Endothelial cell of umbilical vein (primary cell): ENCODE data around the gene DAB1. TPM values are rescaled to one million over a fixed set of nuclear protein-coding genes. Genes with fewer than 3 reads are reported as not detected.

ENCODE experiments used
- BruUV-seq: library from RNA; stranded (reverse); fragments of 400-500 nt; replicated peaks from 2 replicates; lab custom pipeline; 2021; lab: Mats Ljungman, UMichigan
- CTCF ChIA-PET: fragments of 300-600, 350-600 bp; sonication (Branson Sonifier 250); formaldehyde crosslinking; loops from one replicate; lab custom pipeline; 2021; ENCODE audit warnings: antibody characterized with exemption, inconsistent platforms; lab: Charles Lee
- POLR2A ChIA-PET: fragments of 300-600, 350-600 bp; sonication (Branson Sonifier 250); formaldehyde crosslinking; loops from one replicate; lab custom pipeline; 2021; ENCODE audit warnings: antibody characterized with exemption, inconsistent platforms; lab: Charles Lee
- DNase-seq: peaks from one replicate; pipeline ENCODE4 v3.0.0-alpha.2; 2011; ENCODE audit warnings: low read depth, low spot score
- FAIRE-seq: peaks from 2 replicates; lab custom pipeline; 2011; peaks lifted over from hg19 to GRCh38; lab: Jason Lieb, UNC
- H2AFZ ChIP-seq: 2 replicates; pipeline ENCODE4 v1.6.0; 2012; ENCODE audit warnings: low read depth, low read length, control low read depth, inconsistent platforms
- H3K27ac ChIP-seq: 2 replicates; pipeline ENCODE4 v1.5.1; 2011; ENCODE audit warnings: low read depth, mild to moderate bottlenecking, control low read depth, low read length, moderate library complexity; ENCODE audit not compliant: insufficient read depth
- H3K27me3 ChIP-seq, 2 experiments: 2 replicates each; pipeline versions ENCODE4 v1.6.0 to v1.6.1; 2011; ENCODE audit warnings: low read length in 2 of 2, mixed read lengths in 1 of 2; ENCODE audit not compliant: control insufficient read depth in 2 of 2, insufficient read depth in 2 of 2
- H3K36me3 ChIP-seq, 2 experiments: 2 replicates in 1 of 2; 3 replicates in 1 of 2; pipeline ENCODE4 v1.5.1; 2011; ENCODE audit warnings: low read length in 2 of 2, mild to moderate bottlenecking in 1 of 2, moderate library complexity in 1 of 2; ENCODE audit not compliant: control insufficient read depth in 2 of 2, insufficient read depth in 2 of 2; ENCODE audit errors: extremely low read depth in 1 of 2
- H3K4me1 ChIP-seq: 3 replicates; pipeline ENCODE4 v1.5.1; 2011; ENCODE audit warnings: mild to moderate bottlenecking, low read length; ENCODE audit not compliant: control insufficient read depth, insufficient read depth; ENCODE audit errors: extremely low read depth
- H3K4me2 ChIP-seq: 2 replicates; pipeline ENCODE4 v1.6.1; 2011; ENCODE audit warnings: low read length, control low read depth, mixed read lengths; ENCODE audit not compliant: insufficient read depth
- H3K4me3 ChIP-seq, 3 experiments: fragments of 200-600 bp in 1 of 3; sonication (generic), shearing (Covaris generic) in 1 of 3; replicated peaks in 1 of 3; 2 replicates each; pipeline ENCODE4 v1.5.1; 2011 to 2016; ENCODE audit warnings: control low read depth in 3 of 3, low read length in 3 of 3, mild to moderate bottlenecking in 2 of 3, inconsistent platforms in 1 of 3, low read depth in 1 of 3, moderate library complexity in 1 of 3; ENCODE audit not compliant: insufficient read depth in 1 of 3
- H3K79me2 ChIP-seq: 2 replicates; pipeline ENCODE4 v1.6.0; 2012; ENCODE audit warnings: low read length, inconsistent platforms; ENCODE audit not compliant: control insufficient read depth, insufficient read depth
- H3K9ac ChIP-seq: replicated peaks from 2 replicates; pipeline ENCODE3; 2011; ENCODE audit warnings: low read length, control low read depth; ENCODE audit not compliant: insufficient read depth; ENCODE audit errors: extremely low read depth
- H3K9me1 ChIP-seq: replicated peaks from 3 replicates; pipeline ENCODE4 v1.6.0; 2011; ENCODE audit warnings: mild to moderate bottlenecking, low read length; ENCODE audit not compliant: control insufficient read depth, insufficient read depth; ENCODE audit errors: extremely low read depth
- H3K9me3 ChIP-seq: replicated peaks from 2 replicates; pipeline ENCODE4 v1.5.1; 2012; ENCODE audit warnings: low read length, inconsistent platforms; ENCODE audit not compliant: control insufficient read depth, insufficient read depth
- H4K20me1 ChIP-seq: replicated peaks from 2 replicates; pipeline ENCODE3; 2011; ENCODE audit warnings: mild to moderate bottlenecking, low read length; ENCODE audit not compliant: control insufficient read depth, insufficient read depth; ENCODE audit errors: extremely low read depth
- EZH2 ChIP-seq: IDR thresholded peaks from 2 replicates; pipeline ENCODE4 v1.6.1; 2012; ENCODE audit warnings: borderline replicate concordance, low read depth, mild to moderate bottlenecking, moderate library complexity, low read length, inconsistent platforms; ENCODE audit not compliant: severe bottlenecking
- FOS ChIP-seq: IDR thresholded peaks from 2 replicates; pipeline ENCODE4 v1.6.1; 2011; ENCODE audit warnings: mild to moderate bottlenecking, low read length, moderate library complexity, borderline replicate concordance; ENCODE audit not compliant: insufficient read depth
- GATA2 ChIP-seq: IDR thresholded peaks from 2 replicates; pipeline ENCODE4 v1.7.0; 2011; ENCODE audit warnings: low read depth, mild to moderate bottlenecking, moderate library complexity, mixed read lengths, low read length; ENCODE audit not compliant: insufficient read length, insufficient read depth
- JUN ChIP-seq: IDR thresholded peaks from 2 replicates; pipeline ENCODE4 v1.6.1; 2011; ENCODE audit warnings: borderline replicate concordance, low read depth; ENCODE audit not compliant: insufficient read length, insufficient read depth
- MYC ChIP-seq: IDR thresholded peaks from one replicate; pipeline ENCODE4 v1.6.1; 2011; ENCODE audit warnings: mild to moderate bottlenecking, low read depth, low read length
- POLR2A ChIP-seq: IDR thresholded peaks from 2 replicates; pipeline ENCODE4 v1.6.1; 2012; ENCODE audit warnings: low read depth, mild to moderate bottlenecking, control low read depth, low read length
- POLR2AphosphoS5 ChIP-seq: IDR thresholded peaks from 2 replicates; pipeline ENCODE4 v1.6.1; 2012; ENCODE audit warnings: low read depth, mild to moderate bottlenecking, control low read depth, low read length, moderate library complexity; ENCODE audit not compliant: insufficient read depth
- dilution Hi-C: fragments of 300-500 bp; cut with MboI; formaldehyde crosslinking; loops from one replicate; pipeline ENCODE4 v1.15.0; 2019; ENCODE audit warnings: low sequenced_read_pairs; ENCODE audit not compliant: extremely low pct_ligation_motif_present
- intact Hi-C: fragments of 100-400 bp; cut with micrococcal nuclease; formaldehyde crosslinking; loops from one replicate; pipeline ENCODE4 v1.10.0; 2022
- polyA plus RNA-seq, 4 experiments: library from polyadenylated mRNA; depleted of rRNA in 3 of 4; stranded (reverse) in 3 of 4; unstranded in 1 of 4; fragments of >200 nt; gene quantifications; 2 replicates each; pipeline versions ENCODE4 v1.2.1 to v1.2.3, GENCODE V29; 2011 to 2012; ENCODE audit warnings: missing spikeins in 1 of 4
- total RNA-seq: library from RNA; stranded (reverse); gene quantifications from 2 replicates; pipeline ENCODE4 v1.2.3, GENCODE V29; 2021
- TF ChIP-seq, protein P1 (sequence below), 2 donors: IDR thresholded peaks; 1 replicate in 1 of 2; 2 replicates in 1 of 2; pipeline ENCODE4 v1.5.1; 2011; ENCODE audit warnings: low read length in 2 of 2, mild to moderate bottlenecking in 2 of 2, moderate library complexity in 2 of 2, control low read depth in 1 of 2, inconsistent platforms in 1 of 2, low read depth in 1 of 2; ENCODE audit not compliant: insufficient read depth in 1 of 2; ENCODE audit errors: extremely low read depth in 1 of 2
- TF ChIP-seq, protein P2 (sequence below): IDR thresholded peaks from 2 replicates; pipeline ENCODE4 v1.6.1; 2011; ENCODE audit not compliant: insufficient read depth, insufficient read length

DAB1 gene
- total and polyA plus RNA-seq, 2 donors (not counting 3 experiments of a cell fraction or from before 2014, with no cell fraction given) = not detected

DNA sequence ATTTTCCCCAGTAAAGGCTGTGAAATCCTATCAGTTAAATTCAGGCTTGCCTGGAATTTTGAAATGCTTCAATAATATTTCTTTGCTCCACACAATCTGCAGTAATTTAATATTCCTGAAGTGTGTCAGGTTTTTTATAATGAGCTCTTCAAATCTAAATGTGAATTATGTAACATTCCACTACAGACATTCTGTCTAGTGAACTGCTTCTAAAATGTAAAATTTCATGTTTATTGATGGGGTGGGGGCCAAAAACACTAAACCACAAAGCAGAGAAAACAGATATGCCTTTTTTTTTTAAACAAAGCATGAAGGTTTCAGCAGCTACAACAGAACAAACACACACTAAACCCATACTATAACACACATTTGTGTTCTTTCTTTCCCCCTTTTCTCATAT lies 129.7 kb downstream of the DAB1 start:
- Histone ChIP-seq H4K20me1 (no peaks in the 10 kb centered on the region), H3K9ac (no peak overlapping the region), H3K27ac (no peak overlapping the region), H3K79me2 (no peaks in the 10 kb centered on the region), H2AFZ (no peak overlapping the region), H3K4me3 (no peak overlapping the region), H3K36me3 (no peaks in the 10 kb centered on the region), H3K9me1 (no peaks in the 10 kb centered on the region), H3K27me3 (no peaks in the 10 kb centered on the region), H3K9me3 (no peaks in the 10 kb centered on the region), H3K4me2 (no peak overlapping the region), H3K4me1 (no peaks in the 10 kb centered on the region)
- CTCF ChIA-PET = no interaction called here
- no peak for DNase-seq
- intact Hi-C loops (no loop called here), dilution Hi-C loops (no loop called here)
- BruUV-seq = no TSS peak
- TF ChIP-seq, protein P1, sequence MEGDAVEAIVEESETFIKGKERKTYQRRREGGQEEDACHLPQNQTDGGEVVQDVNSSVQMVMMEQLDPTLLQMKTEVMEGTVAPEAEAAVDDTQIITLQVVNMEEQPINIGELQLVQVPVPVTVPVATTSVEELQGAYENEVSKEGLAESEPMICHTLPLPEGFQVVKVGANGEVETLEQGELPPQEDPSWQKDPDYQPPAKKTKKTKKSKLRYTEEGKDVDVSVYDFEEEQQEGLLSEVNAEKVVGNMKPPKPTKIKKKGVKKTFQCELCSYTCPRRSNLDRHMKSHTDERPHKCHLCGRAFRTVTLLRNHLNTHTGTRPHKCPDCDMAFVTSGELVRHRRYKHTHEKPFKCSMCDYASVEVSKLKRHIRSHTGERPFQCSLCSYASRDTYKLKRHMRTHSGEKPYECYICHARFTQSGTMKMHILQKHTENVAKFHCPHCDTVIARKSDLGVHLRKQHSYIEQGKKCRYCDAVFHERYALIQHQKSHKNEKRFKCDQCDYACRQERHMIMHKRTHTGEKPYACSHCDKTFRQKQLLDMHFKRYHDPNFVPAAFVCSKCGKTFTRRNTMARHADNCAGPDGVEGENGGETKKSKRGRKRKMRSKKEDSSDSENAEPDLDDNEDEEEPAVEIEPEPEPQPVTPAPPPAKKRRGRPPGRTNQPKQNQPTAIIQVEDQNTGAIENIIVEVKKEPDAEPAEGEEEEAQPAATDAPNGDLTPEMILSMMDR (IDR thresholded peaks at IDR 0.05; ENCODE audit: extremely low read depth in 1 of 2, insufficient read depth in 1 of 2, low read depth in 1 of 2, low read length in 2 of 2) = no peak
- no peak for TF ChIP-seq EZH2
- FAIRE-seq = no peak
- POLR2A ChIA-PET = no interaction called here

DNA sequence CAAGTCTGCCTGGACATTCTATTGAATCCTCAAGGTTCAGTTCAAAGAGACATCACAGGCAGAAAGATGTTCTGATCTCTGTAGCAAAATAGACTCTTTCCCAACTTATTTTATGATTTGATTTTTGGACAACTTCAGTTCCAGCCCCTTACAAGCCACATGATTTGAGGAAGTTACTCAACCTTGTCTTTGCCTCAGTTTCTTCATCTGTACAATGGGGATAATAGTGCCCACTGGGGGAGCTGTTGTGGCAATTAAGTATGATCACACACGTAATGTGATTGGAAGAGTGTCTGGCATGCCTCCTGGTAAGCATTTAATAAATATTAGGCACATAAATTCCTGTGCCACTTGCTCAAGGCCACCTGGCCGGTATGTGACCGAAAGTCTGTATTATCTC lies 130.6 kb downstream of the DAB1 start:
- H3K9me1 ChIP-seq = no peaks in the 10 kb centered on the region
- no peak overlapping the region for H3K4me2 ChIP-seq
- no peak overlapping the region for H3K4me3 ChIP-seq
- TF ChIP-seq, protein P1 (IDR thresholded peaks at IDR 0.05; ENCODE audit: extremely low read depth in 1 of 2, insufficient read depth in 1 of 2, low read depth in 1 of 2, low read length in 2 of 2) = no peak
- TF ChIP-seq MYC (no peak), EZH2 (no peak), JUN (no peak), GATA2 (no peak), POLR2A (no peak), POLR2AphosphoS5 (no peak), FOS (no peak)
- TF ChIP-seq, protein P2, sequence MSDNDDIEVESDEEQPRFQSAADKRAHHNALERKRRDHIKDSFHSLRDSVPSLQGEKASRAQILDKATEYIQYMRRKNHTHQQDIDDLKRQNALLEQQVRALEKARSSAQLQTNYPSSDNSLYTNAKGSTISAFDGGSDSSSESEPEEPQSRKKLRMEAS = no peak
- BruUV-seq = no TSS peak
- no peak overlapping the region for H3K9ac ChIP-seq
- H4K20me1 ChIP-seq = no peaks in the 10 kb centered on the region
- no peaks in the 10 kb centered on the region for H3K36me3 ChIP-seq
- no peaks in the 10 kb centered on the region for H3K79me2 ChIP-seq
- ChIA-PET CTCF (no interaction called here), POLR2A (no interaction called here)
- no peak for DNase-seq
- H3K27me3 ChIP-seq = no peaks in the 10 kb centered on the region
- intact Hi-C loops (no loop called here), dilution Hi-C loops (no loop called here)
- no peak overlapping the region for H3K27ac ChIP-seq
- no peaks in the 10 kb centered on the region for H3K4me1 ChIP-seq
- H2AFZ ChIP-seq = no peak overlapping the region
- no peaks in the 10 kb centered on the region for H3K9me3 ChIP-seq
- FAIRE-seq = no peak
